SK-N-MC (cell line): Measurements from ENCODE around the gene BRIP1.
"Not testable (repeated sequence)": the region's sequence is repeated elsewhere in the genome, so short reads cannot be mapped to it uniquely, and the experiment has no call there.

Source experiments
- EZH2 ChIP-seq: fragments of 200-600 bp; sonication (generic); IDR thresholded peaks from one replicate; pipeline ENCODE4 v1.6.1; 2017; ENCODE audit warnings: antibody characterized with exemption
- FOXP2 ChIP-seq: optimal IDR thresholded peaks from 2 replicates; pipeline ENCODE3; 2011; ENCODE audit warnings: mild to moderate bottlenecking, moderate library complexity; ENCODE audit not compliant: insufficient read depth; ENCODE audit errors: extremely low read length, control extremely low read depth
- POLR2AphosphoS5 ChIP-seq: IDR thresholded peaks from 2 replicates; pipeline ENCODE4 v1.6.1; 2012; ENCODE audit warnings: mild to moderate bottlenecking, low read depth, low read length, borderline replicate concordance

- not testable (repeated sequence) for TF ChIP-seq POLR2AphosphoS5, EZH2, FOXP2
Measured at GRCh38 chr17:61666406-61667088, 196.8 kb downstream of the BRIP1 start.
